Measurements from ENCODE around the gene PPM1A. TPM values are rescaled to one million over a fixed set of nuclear protein-coding genes. Genes with fewer than 3 reads are reported as not detected.
A peak's percentile ranks its signal among the peaks of the same experiment; 100 is the strongest.

Gene PPM1A
- total and polyA plus RNA-seq, 9 of the 15 experiments (the other 6 are each of a cell fraction or from before 2014, with no cell fraction given) = 5.5 to 23.9 (median 15.2) TPM

GRCh38 chr14:60331201-60332045 is 82.4 kb downstream of the PPM1A start (continued):
- 0 out of 2 replicates have a peak, but pooled peaks have one; percentile 26 for TF ChIP-seq ZNF384 (IDR thresholded peaks at IDR 0.05; ENCODE audit: low read depth, low read length)
- TF ChIP-seq OTX1 (CRISPR knock-in tag; IDR thresholded peaks at IDR 0.05) = no peak
- TF ChIP-seq TGIF2 (CRISPR knock-in tag; IDR thresholded peaks at IDR 0.05) = no peak
- TF ChIP-seq ZZZ3 (IDR thresholded peaks at IDR 0.05) = no peak
- TF ChIP-seq MAZ (CRISPR knock-in tag; conservative IDR thresholded peaks at IDR 0.05 in 1 of 2, IDR thresholded peaks at IDR 0.05 in 1 of 2) = 0 out of 4 replicates have a peak, but pooled peaks of 1 of the 2 experiments have one; percentile 26
- no peak for TF ChIP-seq YBX1 (IDR thresholded peaks at IDR 0.05)
- TF ChIP-seq ETV1 (tag; conservative IDR thresholded peaks at IDR 0.05; ENCODE audit: low read depth) = peak; percentile 24; the same call in 1 of the 2 replicates
- no peak for TF ChIP-seq USF1 (CRISPR knock-in tag; IDR thresholded peaks at IDR 0.05)
- TF ChIP-seq HMGN3 (IDR thresholded peaks at IDR 0.05; ENCODE audit: borderline replicate concordance, extremely low read depth, insufficient read length, low read depth, low read length) = no peak
- no peak for TF ChIP-seq SAP30 (IDR thresholded peaks at IDR 0.05; ENCODE audit: borderline replicate concordance, insufficient read depth, low read depth, low read length, poor library complexity, severe bottlenecking)
- TF ChIP-seq PPARD (CRISPR knock-in tag; IDR thresholded peaks at IDR 0.05) = no peak
- TF ChIP-seq RAD21 (CRISPR knock-in tag; conservative IDR thresholded peaks at IDR 0.05 in 1 of 2, IDR thresholded peaks at IDR 0.05 in 1 of 2) = peak; percentile 46 to 51; a peak in 3 of 4 replicates
- TF ChIP-seq, protein P1, sequence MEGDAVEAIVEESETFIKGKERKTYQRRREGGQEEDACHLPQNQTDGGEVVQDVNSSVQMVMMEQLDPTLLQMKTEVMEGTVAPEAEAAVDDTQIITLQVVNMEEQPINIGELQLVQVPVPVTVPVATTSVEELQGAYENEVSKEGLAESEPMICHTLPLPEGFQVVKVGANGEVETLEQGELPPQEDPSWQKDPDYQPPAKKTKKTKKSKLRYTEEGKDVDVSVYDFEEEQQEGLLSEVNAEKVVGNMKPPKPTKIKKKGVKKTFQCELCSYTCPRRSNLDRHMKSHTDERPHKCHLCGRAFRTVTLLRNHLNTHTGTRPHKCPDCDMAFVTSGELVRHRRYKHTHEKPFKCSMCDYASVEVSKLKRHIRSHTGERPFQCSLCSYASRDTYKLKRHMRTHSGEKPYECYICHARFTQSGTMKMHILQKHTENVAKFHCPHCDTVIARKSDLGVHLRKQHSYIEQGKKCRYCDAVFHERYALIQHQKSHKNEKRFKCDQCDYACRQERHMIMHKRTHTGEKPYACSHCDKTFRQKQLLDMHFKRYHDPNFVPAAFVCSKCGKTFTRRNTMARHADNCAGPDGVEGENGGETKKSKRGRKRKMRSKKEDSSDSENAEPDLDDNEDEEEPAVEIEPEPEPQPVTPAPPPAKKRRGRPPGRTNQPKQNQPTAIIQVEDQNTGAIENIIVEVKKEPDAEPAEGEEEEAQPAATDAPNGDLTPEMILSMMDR (IDR thresholded peaks at IDR 0.05 in 2 of 3, conservative IDR thresholded peaks at IDR 0.05 in 1 of 3; ENCODE audit: insufficient read depth in 2 of 3, low read depth in 1 of 3, low read length in 3 of 3) = peak; percentile 66 to 76 (median 67)
- TF ChIP-seq HNRNPLL (IDR thresholded peaks at IDR 0.05; ENCODE audit: low read depth, low read length, poor library complexity, severe bottlenecking) = no peak
- TF ChIP-seq, protein P2, sequence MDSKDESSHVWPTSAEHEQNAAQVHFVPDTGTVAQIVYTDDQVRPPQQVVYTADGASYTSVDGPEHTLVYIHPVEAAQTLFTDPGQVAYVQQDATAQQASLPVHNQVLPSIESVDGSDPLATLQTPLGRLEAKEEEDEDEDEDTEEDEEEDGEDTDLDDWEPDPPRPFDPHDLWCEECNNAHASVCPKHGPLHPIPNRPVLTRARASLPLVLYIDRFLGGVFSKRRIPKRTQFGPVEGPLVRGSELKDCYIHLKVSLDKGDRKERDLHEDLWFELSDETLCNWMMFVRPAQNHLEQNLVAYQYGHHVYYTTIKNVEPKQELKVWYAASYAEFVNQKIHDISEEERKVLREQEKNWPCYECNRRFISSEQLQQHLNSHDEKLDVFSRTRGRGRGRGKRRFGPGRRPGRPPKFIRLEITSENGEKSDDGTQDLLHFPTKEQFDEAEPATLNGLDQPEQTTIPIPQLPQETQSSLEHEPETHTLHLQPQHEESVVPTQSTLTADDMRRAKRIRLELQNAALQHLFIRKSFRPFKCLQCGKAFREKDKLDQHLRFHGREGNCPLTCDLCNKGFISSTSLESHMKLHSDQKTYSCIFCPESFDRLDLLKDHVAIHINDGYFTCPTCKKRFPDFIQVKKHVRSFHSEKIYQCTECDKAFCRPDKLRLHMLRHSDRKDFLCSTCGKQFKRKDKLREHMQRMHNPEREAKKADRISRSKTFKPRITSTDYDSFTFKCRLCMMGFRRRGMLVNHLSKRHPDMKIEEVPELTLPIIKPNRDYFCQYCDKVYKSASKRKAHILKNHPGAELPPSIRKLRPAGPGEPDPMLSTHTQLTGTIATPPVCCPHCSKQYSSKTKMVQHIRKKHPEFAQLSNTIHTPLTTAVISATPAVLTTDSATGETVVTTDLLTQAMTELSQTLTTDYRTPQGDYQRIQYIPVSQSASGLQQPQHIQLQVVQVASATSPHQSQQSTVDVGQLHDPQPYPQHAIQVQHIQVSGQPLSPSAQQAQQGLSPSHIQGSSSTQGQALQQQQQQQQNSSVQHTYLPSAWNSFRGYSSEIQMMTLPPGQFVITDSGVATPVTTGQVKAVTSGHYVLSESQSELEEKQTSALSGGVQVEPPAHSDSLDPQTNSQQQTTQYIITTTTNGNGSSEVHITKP (IDR thresholded peaks at IDR 0.05; ENCODE audit: partially characterized antibody) = peak; percentile 86
- TF ChIP-seq FOXJ2 (tag; IDR thresholded peaks at IDR 0.05) = no peak
- 0 out of 2 replicates have a peak, but pooled peaks have one; percentile 38 for TF ChIP-seq POLR2A (conservative IDR thresholded peaks at IDR 0.05)
- TF ChIP-seq CBFA2T2 (conservative IDR thresholded peaks at IDR 0.05) = no peak
- TF ChIP-seq ZNF717 (CRISPR knock-in tag; IDR thresholded peaks at IDR 0.05) = no peak

Measured in K562 (cell line).